ENCODE results near the gene USP44. TPM values are rescaled to one million over a fixed set of nuclear protein-coding genes. Genes with fewer than 3 reads are reported as not detected.

USP44 gene
- 3.4 and 5.4 TPM in 2 replicates for total RNA-seq

GRCh38 chr12:95551305-95551704 is at the start of gene USP44:
Gene USP44 (minus strand): TSS chr12:95551476. CDS start chr12:95534256, 17,220 bp downstream.
- Mint-ChIP-seq H3K27me3 (no peaks in the 10 kb centered on the region), H3K4me3 (no peak within 1 kb of the TSS), H3K36me3 (ENCODE audit: low read depth) (peaks cover 2% of the 10 kb centered on the region), H3K27ac (no peak within 1 kb of the TSS), H3K4me1 (peaks cover 22% of the 10 kb centered on the region), H3K9me3 (no peaks in the 10 kb centered on the region)
- CTCF ChIA-PET, result interaction anchor here (1.8 kb wide), 1 partner anchor 17 kb away, joined by 6 read pairs; no protein-coding TSS in a partner anchor
- no peak for DNase-seq
- intact Hi-C loops (cut with micrococcal nuclease), result no loop called here
- no peak for TF ChIP-seq CTCF (IDR thresholded peaks at IDR 0.05)
- POLR2A ChIA-PET, result no interaction called here
- no peak for ATAC-seq (ENCODE audit: low read depth)

GRCh38 chr12:95600567-95600966 is 49.3 kb upstream of the USP44 start:
- ATAC-seq (ENCODE audit: low read depth) (no peak), DNase-seq (no peak)
- no peak for TF ChIP-seq CTCF (IDR thresholded peaks at IDR 0.05)
- H3K27ac Mint-ChIP-seq, result no peak overlapping the region
- H3K9me3 Mint-ChIP-seq, result no peaks in the 10 kb centered on the region
- intact Hi-C loops (cut with micrococcal nuclease), result no loop called here
- H3K4me1 Mint-ChIP-seq, result no peaks in the 10 kb centered on the region
- POLR2A ChIA-PET, result no interaction called here
- CTCF ChIA-PET, result no interaction called here
- no peaks in the 10 kb centered on the region for H3K36me3 Mint-ChIP-seq (ENCODE audit: low read depth)
- H3K27me3 Mint-ChIP-seq, result peaks cover 13% of the 10 kb centered on the region
- H3K4me3 Mint-ChIP-seq, result no peak overlapping the region

GRCh38 chr12:95599880-95600279 is 48.6 kb upstream of the USP44 start:
- no peaks in the 10 kb centered on the region for H3K36me3 Mint-ChIP-seq (ENCODE audit: low read depth)
- intact Hi-C loops (cut with micrococcal nuclease), result no loop called here
- H3K4me1 Mint-ChIP-seq, result no peaks in the 10 kb centered on the region
- ChIA-PET POLR2A (no interaction called here), CTCF (no interaction called here)
- H3K4me3 Mint-ChIP-seq, result no peak overlapping the region
- ATAC-seq (ENCODE audit: low read depth) (no peak), DNase-seq (no peak)
- H3K27me3 Mint-ChIP-seq, result peaks cover 16% of the 10 kb centered on the region
- H3K27ac Mint-ChIP-seq, result no peak overlapping the region
- no peaks in the 10 kb centered on the region for H3K9me3 Mint-ChIP-seq
- TF ChIP-seq CTCF (IDR thresholded peaks at IDR 0.05), result no peak

GRCh38 chr12:95594136-95594535 is 42.9 kb upstream of the USP44 start:
- Mint-ChIP-seq H3K4me1 (no peaks in the 10 kb centered on the region), H3K9me3 (no peaks in the 10 kb centered on the region), H3K4me3 (no peak overlapping the region), H3K36me3 (ENCODE audit: low read depth) (no peaks in the 10 kb centered on the region), H3K27ac (no peak overlapping the region), H3K27me3 (peaks cover 10% of the 10 kb centered on the region)
- intact Hi-C loops (cut with micrococcal nuclease), result no loop called here
- ChIA-PET CTCF (no interaction called here), POLR2A (interaction anchor here (1.1 kb wide), 1 partner anchor 21 kb away, joined by 7 read pairs; no protein-coding TSS in a partner anchor)
- TF ChIP-seq CTCF (IDR thresholded peaks at IDR 0.05), result no peak
- DNase-seq (no peak), ATAC-seq (ENCODE audit: low read depth) (no peak)

DNA sequence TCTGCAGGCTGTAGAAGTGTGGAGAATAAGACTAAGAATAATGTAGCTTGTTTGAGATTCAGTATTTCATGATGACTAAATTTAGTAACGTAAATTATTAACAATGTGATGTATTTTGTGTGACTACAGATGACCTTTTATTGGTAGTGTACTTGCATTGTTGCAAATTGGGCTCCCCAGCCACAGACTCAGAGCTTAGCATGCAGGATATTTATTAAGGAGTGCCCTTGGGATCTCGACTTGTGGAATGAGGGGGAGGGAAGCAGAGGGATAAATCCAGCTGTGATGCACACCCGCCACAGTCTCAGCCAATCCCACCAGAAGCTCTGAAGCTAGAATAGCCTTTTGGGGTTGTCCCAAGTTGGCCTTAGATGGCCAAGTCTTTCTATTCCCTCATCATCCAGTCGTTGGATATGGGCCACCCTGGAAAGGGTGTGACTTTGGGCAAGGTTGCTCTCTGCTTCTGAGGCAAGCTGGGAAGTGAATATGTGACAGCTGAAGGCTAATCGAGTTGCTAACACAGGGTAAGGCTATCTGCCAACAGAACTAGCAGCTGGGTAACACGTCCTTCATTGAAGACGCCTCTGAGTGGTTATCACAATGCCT is 42.1 kb upstream of the USP44 start:
- no peak for ATAC-seq (ENCODE audit: low read depth)
- CTCF ChIA-PET, result no interaction called here

More for the DNA sequence above, 42.1 kb upstream of the USP44 start:
- Mint-ChIP-seq H3K4me3 (no peak overlapping the region), H3K4me1 (no peaks in the 10 kb centered on the region), H3K9me3 (no peaks in the 10 kb centered on the region), H3K27ac (no peak overlapping the region), H3K27me3 (peaks cover 8% of the 10 kb centered on the region), H3K36me3 (ENCODE audit: low read depth) (no peaks in the 10 kb centered on the region)
- intact Hi-C loops (cut with micrococcal nuclease), result no loop called here
- no peak for TF ChIP-seq CTCF (IDR thresholded peaks at IDR 0.05)
- DNase-seq, result no peak
- POLR2A ChIA-PET, result interaction anchor here (1.1 kb wide), 1 partner anchor 21 kb away, joined by 7 read pairs; no protein-coding TSS in a partner anchor
